ENCODE measurements around the gene CEP89. TPM values are rescaled to one million over a fixed set of nuclear protein-coding genes. Genes with fewer than 3 reads are reported as not detected.
A peak's percentile ranks its signal among the peaks of the same experiment; 100 is the strongest.
"Not testable (repeated sequence)": the region's sequence is repeated elsewhere in the genome, so short reads cannot be mapped to it uniquely, and the experiment has no call there.

CEP89 gene
- total RNA-seq, 1 donor from 2014 or later: 9.6 TPM

GRCh38 chr19:32843716-32844245 is 128.0 kb downstream of the CEP89 start:
- no peak for DNase-seq (ENCODE audit: low read depth)

GRCh38 chr19:32842061-32842460 is 129.7 kb downstream of the CEP89 start:
- DNase-seq (ENCODE audit: low read depth): no peak

- no peak for DNase-seq (ENCODE audit: low read depth)
Observed at GRCh38 chr19:32837531-32837930, 134.2 kb downstream of the CEP89 start.

- DNase-seq (ENCODE audit: low read depth): not testable (repeated sequence)
Observed at GRCh38 chr19:32833388-32833787, 138.4 kb downstream of the CEP89 start.

- DNase-seq (ENCODE audit: low read depth): not testable (repeated sequence)
Observed at GRCh38 chr19:32832825-32833224, 138.9 kb downstream of the CEP89 start.

GRCh38 chr19:32832094-32832493 is 139.7 kb downstream of the CEP89 start:
- not testable (repeated sequence) for DNase-seq (ENCODE audit: low read depth)

- no peak for DNase-seq (ENCODE audit: low read depth)
Observed at GRCh38 chr19:32831611-32832010, 140.1 kb downstream of the CEP89 start.

GRCh38 chr19:32830231-32831014 is 141.3 kb downstream of the CEP89 start:
- peak; percentile 80 for DNase-seq (ENCODE audit: low read depth)

GRCh38 chr19:32829345-32829896 is 142.3 kb downstream of the CEP89 start:
- DNase-seq (ENCODE audit: low read depth): no peak

GRCh38 chr19:32828643-32829344 is 143.0 kb downstream of the CEP89 start:
- DNase-seq (ENCODE audit: low read depth): no peak

- no peak for DNase-seq (ENCODE audit: low read depth)
Observed at GRCh38 chr19:32828139-32828538, 143.6 kb downstream of the CEP89 start.

Other genes starting within 250 kb of the CEP89 start
- gene SLC7A9, start 102.2 kb downstream of the CEP89 start, total RNA-seq: not detected in 2 replicates
- 2.0 and 4.1 TPM in 2 replicates for gene FAAP24, start 284 bp upstream of the CEP89 start, total RNA-seq
- gene RHPN2, start 92.9 kb upstream of the CEP89 start, total RNA-seq: 9.0 and 13.9 TPM in 2 replicates
- 5.4 and 6.2 TPM in 2 replicates for gene GPATCH1, start 109.2 kb upstream of the CEP89 start, total RNA-seq
- gene WDR88, start 160.2 kb upstream of the CEP89 start, total RNA-seq: not detected in 2 replicates
- 34.2 and 40.6 TPM in 2 replicates for gene LRP3, start 222.4 kb upstream of the CEP89 start, total RNA-seq

All from myocyte (in vitro differentiated cells).